ENCODE measurements around the gene TESK2.

DNA sequence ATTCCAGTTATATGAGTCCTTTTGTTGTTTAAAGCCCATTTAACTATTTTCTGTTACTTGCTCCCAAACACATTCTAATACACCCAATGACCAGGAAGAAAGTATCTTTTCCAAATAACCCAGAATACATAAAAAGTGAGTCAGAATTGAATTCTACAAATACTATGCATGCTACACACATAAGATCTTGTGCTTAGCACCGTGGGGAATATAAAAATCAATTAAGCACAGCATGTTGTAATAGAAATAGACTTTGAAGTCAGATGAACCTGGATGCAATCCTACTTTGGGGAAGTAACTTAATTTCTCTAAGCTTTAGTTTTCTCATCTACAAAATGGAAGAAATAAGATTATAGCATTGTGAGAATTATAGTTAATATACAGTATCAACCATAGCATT, 110.2 kb downstream of the TESK2 start:
- TF ChIP-seq, protein P1, sequence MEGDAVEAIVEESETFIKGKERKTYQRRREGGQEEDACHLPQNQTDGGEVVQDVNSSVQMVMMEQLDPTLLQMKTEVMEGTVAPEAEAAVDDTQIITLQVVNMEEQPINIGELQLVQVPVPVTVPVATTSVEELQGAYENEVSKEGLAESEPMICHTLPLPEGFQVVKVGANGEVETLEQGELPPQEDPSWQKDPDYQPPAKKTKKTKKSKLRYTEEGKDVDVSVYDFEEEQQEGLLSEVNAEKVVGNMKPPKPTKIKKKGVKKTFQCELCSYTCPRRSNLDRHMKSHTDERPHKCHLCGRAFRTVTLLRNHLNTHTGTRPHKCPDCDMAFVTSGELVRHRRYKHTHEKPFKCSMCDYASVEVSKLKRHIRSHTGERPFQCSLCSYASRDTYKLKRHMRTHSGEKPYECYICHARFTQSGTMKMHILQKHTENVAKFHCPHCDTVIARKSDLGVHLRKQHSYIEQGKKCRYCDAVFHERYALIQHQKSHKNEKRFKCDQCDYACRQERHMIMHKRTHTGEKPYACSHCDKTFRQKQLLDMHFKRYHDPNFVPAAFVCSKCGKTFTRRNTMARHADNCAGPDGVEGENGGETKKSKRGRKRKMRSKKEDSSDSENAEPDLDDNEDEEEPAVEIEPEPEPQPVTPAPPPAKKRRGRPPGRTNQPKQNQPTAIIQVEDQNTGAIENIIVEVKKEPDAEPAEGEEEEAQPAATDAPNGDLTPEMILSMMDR (IDR thresholded peaks at IDR 0.05) = no peak
- no peak for TF ChIP-seq POLR2A (IDR thresholded peaks at IDR 0.05)
- TF ChIP-seq EP300 (IDR thresholded peaks at IDR 0.05) = no peak

Measured in suprapubic skin (tissue), 3 donors.